ENCODE measurements around the gene RSF1. TPM values are rescaled to one million over a fixed set of nuclear protein-coding genes. Genes with fewer than 3 reads are reported as not detected.
"Not testable (repeated sequence)": the region's sequence is repeated elsewhere in the genome, so short reads cannot be mapped to it uniquely, and the experiment has no call there.

Gene RSF1
- total RNA-seq, 1 experiment from 2014 or later: 43.1 TPM

DNA sequence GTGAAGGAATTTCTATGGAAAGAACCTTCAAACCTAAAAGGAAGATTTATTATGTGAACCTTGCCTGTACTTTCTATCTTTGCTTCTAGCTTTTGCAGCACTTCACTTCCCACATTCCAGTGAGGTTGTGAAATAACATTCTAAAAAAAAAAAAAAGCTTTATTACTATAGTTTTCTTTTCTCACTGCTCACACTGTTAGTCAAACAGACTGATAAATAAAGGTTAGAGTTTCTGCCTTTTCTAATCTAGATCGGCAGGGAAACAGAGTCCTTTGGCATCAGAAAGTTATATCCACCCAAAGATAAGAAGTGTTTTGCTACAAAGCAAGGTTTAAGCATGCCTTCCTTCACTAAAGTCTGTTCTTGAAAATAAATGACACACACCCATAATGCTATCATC, 3.3 kb upstream of the RSF1 start (continued):
- TF ChIP-seq SP1 (IDR thresholded peaks at IDR 0.05; ENCODE audit: low read depth) (no peak), SRF (IDR thresholded peaks at IDR 0.05; ENCODE audit: low read depth) (no peak), ZFX (IDR thresholded peaks at IDR 0.05) (no peak), ZNF274 (IDR thresholded peaks at IDR 0.05; ENCODE audit: low read depth, low read length) (no peak)

DNA sequence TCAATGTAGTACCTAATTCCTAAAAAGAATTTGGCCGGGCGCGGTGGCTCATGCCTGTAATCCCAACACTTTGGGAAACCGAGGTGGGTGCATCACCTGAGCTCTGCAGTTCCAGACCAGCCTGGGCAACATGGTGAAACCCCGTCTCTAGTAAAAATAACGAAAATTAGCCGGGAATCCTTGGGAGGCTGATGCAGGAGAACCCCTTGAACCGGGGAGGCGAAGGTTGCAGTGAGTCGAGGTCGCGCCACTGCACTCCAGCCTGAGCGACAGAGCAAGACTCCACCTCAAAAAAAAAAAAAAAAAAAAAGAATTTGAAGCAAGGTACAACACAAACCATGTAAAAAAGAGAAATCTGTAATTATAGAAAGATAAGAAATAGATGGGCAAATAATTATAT, 1.6 kb upstream of the RSF1 start:
- H3K36me3 ChIP-seq (ENCODE audit: control insufficient read depth in 1 of 2, insufficient read depth in 2 of 2, low read length in 2 of 2); H3K9me3 ChIP-seq (ENCODE audit: control insufficient read depth in 1 of 2, insufficient read depth in 1 of 2, low read depth in 1 of 2, low read length in 2 of 2); RAD21 ChIA-PET (ENCODE audit: low non-redundant PET in 1 of 2, low total read pairs in 2 of 2, uncharacterized antibody in 2 of 2, unreplicated experiment in 2 of 2); DNase-seq (ENCODE audit: low read depth, low spot score); POLR2A ChIA-PET; H2AFZ ChIP-seq (ENCODE audit: low read depth, low read length, poor library complexity, severe bottlenecking); H4K20me1 ChIP-seq (ENCODE audit: insufficient read depth); H3K9ac ChIP-seq (ENCODE audit: low read length); H3K27ac ChIP-seq (ENCODE audit: low read depth, low read length); CTCF ChIA-PET; ATAC-seq; H3K27me3 ChIP-seq (ENCODE audit: insufficient read depth, low read length); H3K9me2 ChIP-seq (ENCODE audit: insufficient read depth); BruUV-seq (replicated peaks): not testable (repeated sequence)
- H3K4me3 ChIP-seq (replicated peaks in 1 of 2; ENCODE audit: low read depth in 1 of 2, low read length in 2 of 2): peak overlapping the region in 1 of 2 experiments; percentile 91; a peak in 2 of 4 replicates
- peaks cover 34% of the 10 kb centered on the region for H3K79me2 ChIP-seq (ENCODE audit: insufficient read depth, low read length)
- H3K4me2 ChIP-seq (ENCODE audit: low read length): peak overlapping the region; percentile 81
- peaks cover 5 to 13% of the 10 kb centered on the region in 2 experiments; a peak in 3 of 4 replicates for H3K4me1 ChIP-seq (ENCODE audit: control insufficient read depth in 1 of 2, insufficient read depth in 2 of 2, low read length in 2 of 2)
- intact Hi-C loops (cut with micrococcal nuclease): loop anchor here (5.0 kb wide), 1 partner anchor 225 kb away; no protein-coding TSS in a partner anchor

DNA sequence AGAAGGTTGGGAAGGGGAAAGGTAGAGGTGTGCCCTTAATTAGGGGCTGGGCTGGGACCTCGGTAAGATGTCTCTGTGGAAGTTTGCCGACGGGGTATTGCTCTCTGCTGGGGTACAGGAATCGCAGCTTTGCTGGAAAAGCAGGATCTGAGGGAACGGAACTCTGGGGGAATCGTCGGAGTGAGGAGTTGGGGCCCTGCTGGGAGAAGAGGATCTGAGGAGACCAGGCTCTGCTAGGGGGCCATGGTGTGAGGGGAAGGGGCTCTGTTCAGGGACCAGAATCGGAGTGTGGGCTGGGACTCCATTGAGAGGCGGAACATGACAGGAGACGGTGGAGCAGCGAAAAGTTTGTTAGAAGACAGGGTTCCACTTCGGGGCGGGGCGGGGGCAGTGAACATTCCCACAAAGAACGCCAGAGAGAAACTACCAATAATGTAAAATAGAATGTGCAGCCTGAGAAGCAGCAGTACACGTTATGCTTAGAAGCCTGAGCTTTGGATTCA, 878 bp upstream of the RSF1 start:
- Histone ChIP-seq H3K9ac (ENCODE audit: low read length) (peak overlapping the region; percentile 82), H3K4me2 (ENCODE audit: low read length) (peak overlapping the region; percentile 81), H2AFZ (ENCODE audit: low read depth, low read length, poor library complexity, severe bottlenecking) (peak overlapping the region; percentile 81), H3K79me2 (ENCODE audit: insufficient read depth, low read length) (peaks cover 41% of the 10 kb centered on the region), H3K9me3 (ENCODE audit: control insufficient read depth in 1 of 2, insufficient read depth in 1 of 2, low read depth in 1 of 2, low read length in 2 of 2) (no peaks in the 10 kb centered on the region), H4K20me1 (ENCODE audit: insufficient read depth) (no peaks in the 10 kb centered on the region; the same call in 1 of the 2 replicates), H3K4me3 (replicated peaks in 1 of 2; ENCODE audit: low read depth in 1 of 2, low read length in 2 of 2) (peak overlapping the region; percentile 63 to 91), H3K4me1 (ENCODE audit: control insufficient read depth in 1 of 2, insufficient read depth in 2 of 2, low read length in 2 of 2) (peaks cover 5 to 13% of the 10 kb centered on the region in 2 experiments; a peak in 3 of 4 replicates), H3K27me3 (ENCODE audit: insufficient read depth, low read length) (no peaks in the 10 kb centered on the region), H3K9me2 (ENCODE audit: insufficient read depth) (no peaks in the 10 kb centered on the region), H3K27ac (ENCODE audit: low read depth, low read length) (peak overlapping the region; percentile 46), H3K36me3 (ENCODE audit: control insufficient read depth in 1 of 2, insufficient read depth in 2 of 2, low read length in 2 of 2) (no peaks in the 10 kb centered on the region)
- TF ChIP-seq CEBPB (IDR thresholded peaks at IDR 0.05; ENCODE audit: low read depth) (no peak), ZNF274 (IDR thresholded peaks at IDR 0.05; ENCODE audit: low read depth, low read length) (no peak), TCF7L2 (IDR thresholded peaks at IDR 0.05; ENCODE audit: borderline replicate concordance, extremely low read depth, insufficient read depth, insufficient read length) (no peak), EZH2phosphoT487 (IDR thresholded peaks at IDR 0.05; ENCODE audit: borderline replicate concordance) (no peak), POLR2A (IDR thresholded peaks at IDR 0.05; ENCODE audit: borderline replicate concordance, extremely low read depth, insufficient read depth, insufficient read length) (no peak), JUND (IDR thresholded peaks at IDR 0.05) (no peak), FOSL1 (IDR thresholded peaks at IDR 0.05; ENCODE audit: low read depth) (no peak), POLR2AphosphoS5 (IDR thresholded peaks at IDR 0.05; ENCODE audit: low read depth, low read length) (no peak), CBX3 (IDR thresholded peaks at IDR 0.05; ENCODE audit: low read depth) (no peak)
- TF ChIP-seq, protein P1, sequence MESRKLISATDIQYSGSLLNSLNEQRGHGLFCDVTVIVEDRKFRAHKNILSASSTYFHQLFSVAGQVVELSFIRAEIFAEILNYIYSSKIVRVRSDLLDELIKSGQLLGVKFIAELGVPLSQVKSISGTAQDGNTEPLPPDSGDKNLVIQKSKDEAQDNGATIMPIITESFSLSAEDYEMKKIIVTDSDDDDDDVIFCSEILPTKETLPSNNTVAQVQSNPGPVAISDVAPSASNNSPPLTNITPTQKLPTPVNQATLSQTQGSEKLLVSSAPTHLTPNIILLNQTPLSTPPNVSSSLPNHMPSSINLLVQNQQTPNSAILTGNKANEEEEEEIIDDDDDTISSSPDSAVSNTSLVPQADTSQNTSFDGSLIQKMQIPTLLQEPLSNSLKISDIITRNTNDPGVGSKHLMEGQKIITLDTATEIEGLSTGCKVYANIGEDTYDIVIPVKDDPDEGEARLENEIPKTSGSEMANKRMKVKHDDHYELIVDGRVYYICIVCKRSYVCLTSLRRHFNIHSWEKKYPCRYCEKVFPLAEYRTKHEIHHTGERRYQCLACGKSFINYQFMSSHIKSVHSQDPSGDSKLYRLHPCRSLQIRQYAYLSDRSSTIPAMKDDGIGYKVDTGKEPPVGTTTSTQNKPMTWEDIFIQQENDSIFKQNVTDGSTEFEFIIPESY (IDR thresholded peaks at IDR 0.05; ENCODE audit: extremely low read depth, insufficient replicate concordance, low read length): no peak
- TF ChIP-seq, protein P2, sequence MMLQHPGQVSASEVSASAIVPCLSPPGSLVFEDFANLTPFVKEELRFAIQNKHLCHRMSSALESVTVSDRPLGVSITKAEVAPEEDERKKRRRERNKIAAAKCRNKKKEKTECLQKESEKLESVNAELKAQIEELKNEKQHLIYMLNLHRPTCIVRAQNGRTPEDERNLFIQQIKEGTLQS (IDR thresholded peaks at IDR 0.05): no peak
- CTCF ChIA-PET: no interaction called here
- ATAC-seq (peak; percentile 7), DNase-seq (ENCODE audit: low read depth, low spot score) (no peak)
- intact Hi-C loops (cut with micrococcal nuclease): loop anchor here (5.0 kb wide), 1 partner anchor 226 kb away; no protein-coding TSS in a partner anchor
- TSS peak; percentile 56 for BruUV-seq (replicated peaks)
- POLR2A ChIA-PET: no interaction called here
- RAD21 ChIA-PET (ENCODE audit: low non-redundant PET in 1 of 2, low total read pairs in 2 of 2, uncharacterized antibody in 2 of 2, unreplicated experiment in 2 of 2): no interaction called here

All from HCT116 (cell line).